NCI-H510A treated with DMSO at 0.1 percent for 48 hours (cell line): ENCODE data around the gene FAT1.
"Not testable (repeated sequence)": the region's sequence is repeated elsewhere in the genome, so short reads cannot be mapped to it uniquely, and the experiment has no call there.

Experiments used
- DNase-seq: peaks from one replicate; lab custom pipeline; 2025; lab: John Stamatoyannopoulos, UW

Gene FAT1

GRCh38 chr4:186723292-186724057 is at the start of gene FAT1:
FAT1 (minus strand) TSS chr4:186723856; CDS start chr4:186709827, 14,029 bp downstream.
- peak; percentile 50 for DNase-seq

GRCh38 chr4:186772936-186773487 is 49.4 kb upstream of the FAT1 start:
- DNase-seq, result no peak

- DNase-seq, result no peak
Measured at GRCh38 chr4:186771624-186772023, 48.0 kb upstream of the FAT1 start.

GRCh38 chr4:186770481-186771175 is 47.0 kb upstream of the FAT1 start:
- DNase-seq, result no peak

GRCh38 chr4:186767794-186768193 is 44.1 kb upstream of the FAT1 start:
- DNase-seq, result no peak

GRCh38 chr4:186765673-186766546 is 42.3 kb upstream of the FAT1 start:
- no peak for DNase-seq

GRCh38 chr4:186765138-186765537 is 41.5 kb upstream of the FAT1 start:
- DNase-seq, result no peak

GRCh38 chr4:186764457-186764856 is 40.8 kb upstream of the FAT1 start:
- no peak for DNase-seq

- DNase-seq, result no peak
Measured at GRCh38 chr4:186762865-186763264, 39.2 kb upstream of the FAT1 start.

- DNase-seq, result no peak
Measured at GRCh38 chr4:186762361-186762760, 38.7 kb upstream of the FAT1 start.

- not testable (repeated sequence) for DNase-seq
Measured at GRCh38 chr4:186761956-186762355, 38.3 kb upstream of the FAT1 start.

- DNase-seq, result no peak
Measured at GRCh38 chr4:186761393-186761792, 37.7 kb upstream of the FAT1 start.

GRCh38 chr4:186760576-186760975 is 36.9 kb upstream of the FAT1 start:
- DNase-seq, result no peak

GRCh38 chr4:186759990-186760389 is 36.3 kb upstream of the FAT1 start:
- DNase-seq, result no peak

GRCh38 chr4:186758929-186759682 is 35.5 kb upstream of the FAT1 start:
- no peak for DNase-seq

GRCh38 chr4:186757696-186758355 is 34.2 kb upstream of the FAT1 start:
- no peak for DNase-seq

GRCh38 chr4:186756550-186756949 is 32.9 kb upstream of the FAT1 start:
- DNase-seq, result not testable (repeated sequence)

- DNase-seq, result peak; percentile 11
Measured at GRCh38 chr4:186755550-186756519, 32.2 kb upstream of the FAT1 start.

- no peak for DNase-seq
Measured at GRCh38 chr4:186754976-186755375, 31.3 kb upstream of the FAT1 start.

GRCh38 chr4:186752325-186752724 is 28.7 kb upstream of the FAT1 start:
- DNase-seq, result no peak
